GM18858 (cell line): Measurements from ENCODE around the gene COL5A2.

Experiments
- ATAC-seq: cut with Tn5 transposase; IDR thresholded peaks from one replicate; pipeline ENCODE4 v1.9.1; 2021; ENCODE audit not compliant: unreplicated experiment

Gene COL5A2

GRCh38 chr2:189150033-189150432 is 29.5 kb downstream of the COL5A2 start:
- ATAC-seq: no peak

- ATAC-seq: no peak
Observed at GRCh38 chr2:189147989-189148388, 31.6 kb downstream of the COL5A2 start.

GRCh38 chr2:189147361-189147760 is 32.2 kb downstream of the COL5A2 start:
- no peak for ATAC-seq

- no peak for ATAC-seq
Observed at GRCh38 chr2:189146553-189146952, 33.0 kb downstream of the COL5A2 start.

- ATAC-seq: no peak
Observed at GRCh38 chr2:189144700-189145211, 34.8 kb downstream of the COL5A2 start.

- no peak for ATAC-seq
Observed at GRCh38 chr2:189143925-189144324, 35.6 kb downstream of the COL5A2 start.

GRCh38 chr2:189142893-189143759 is 36.4 kb downstream of the COL5A2 start:
- ATAC-seq: peak; percentile 98

- ATAC-seq: no peak
Observed at GRCh38 chr2:189138800-189139199, 40.8 kb downstream of the COL5A2 start.

GRCh38 chr2:189137519-189137918 is 42.0 kb downstream of the COL5A2 start:
- no peak for ATAC-seq

GRCh38 chr2:189134485-189134884 is 45.1 kb downstream of the COL5A2 start:
- ATAC-seq: no peak

GRCh38 chr2:189131991-189132390 is 47.6 kb downstream of the COL5A2 start:
- no peak for ATAC-seq

GRCh38 chr2:189129971-189130370 is 49.6 kb downstream of the COL5A2 start:
- ATAC-seq: no peak

GRCh38 chr2:189128970-189129369 is 50.6 kb downstream of the COL5A2 start:
- no peak for ATAC-seq

GRCh38 chr2:189127756-189128155 is 51.8 kb downstream of the COL5A2 start:
- ATAC-seq: no peak

GRCh38 chr2:189125195-189125594 is 54.4 kb downstream of the COL5A2 start:
- no peak for ATAC-seq

- ATAC-seq: no peak
Observed at GRCh38 chr2:189124175-189124574, 55.4 kb downstream of the COL5A2 start.

GRCh38 chr2:189118386-189118785 is 61.2 kb downstream of the COL5A2 start:
- no peak for ATAC-seq

- ATAC-seq: no peak
Observed at GRCh38 chr2:189116979-189117378, 62.6 kb downstream of the COL5A2 start.

- ATAC-seq: no peak
Observed at GRCh38 chr2:189116087-189116486, 63.5 kb downstream of the COL5A2 start.

GRCh38 chr2:189115126-189115525 is 64.4 kb downstream of the COL5A2 start:
- no peak for ATAC-seq

GRCh38 chr2:189113963-189114362 is 65.6 kb downstream of the COL5A2 start:
- ATAC-seq: no peak

GRCh38 chr2:189111063-189111715 is 68.4 kb downstream of the COL5A2 start:
- ATAC-seq: no peak
